Measurements from ENCODE around the gene SOAT1. TPM values are rescaled to one million over a fixed set of nuclear protein-coding genes. Genes with fewer than 3 reads are reported as not detected.

SOAT1 gene
- total and polyA plus RNA-seq, 2 donors (not counting 1 experiment from before 2014, with no cell fraction given) = 3.1 to 25.1 TPM

- H4K20me1 ChIP-seq (ENCODE audit: control insufficient read depth, insufficient read depth, low read length, poor library complexity, severe bottlenecking) = no peaks in the 10 kb centered on the region
Measured at GRCh38 chr1:179376223-179376622, 82.6 kb downstream of the SOAT1 start.

GRCh38 chr1:179380299-179380698 lies 86.7 kb downstream of the SOAT1 start:
- Histone ChIP-seq H3K36me3 (replicated peaks in 1 of 2; ENCODE audit: control extremely low read depth in 1 of 2, control insufficient read depth in 1 of 2, extremely low read depth in 1 of 2, insufficient read depth in 2 of 2, low read length in 1 of 2) (no peaks in the 10 kb centered on the region), H3K9ac (ENCODE audit: low read length) (no peak overlapping the region), H3K4me3 (ENCODE audit: control extremely low read depth in 1 of 5, extremely low read depth in 1 of 5, insufficient read depth in 1 of 5, low read depth in 2 of 5, low read length in 4 of 5) (no peak overlapping the region), H3K79me2 (ENCODE audit: control insufficient read depth, insufficient read depth, low read length) (no peaks in the 10 kb centered on the region), H3K4me2 (replicated peaks; ENCODE audit: low read depth, low read length, poor library complexity, severe bottlenecking) (no peak overlapping the region), H3K9me3 (ENCODE audit: control extremely low read depth in 1 of 3, control insufficient read depth in 2 of 3, insufficient read depth in 1 of 3, low read length in 2 of 3) (no peaks in the 10 kb centered on the region), H3K27ac (ENCODE audit: low read length in 2 of 2) (no peak overlapping the region), H3K27me3 (replicated peaks in 1 of 4; ENCODE audit: control extremely low read depth in 1 of 4, control insufficient read depth in 3 of 4, insufficient read depth in 4 of 4, low read length in 3 of 4) (no peaks in the 10 kb centered on the region), H4K20me1 (ENCODE audit: control insufficient read depth, insufficient read depth, low read length, poor library complexity, severe bottlenecking) (no peaks in the 10 kb centered on the region), H2AFZ (ENCODE audit: insufficient read depth, low read depth, low read length, poor library complexity, severe bottlenecking) (no peak overlapping the region), H3K4me1 (ENCODE audit: control insufficient read depth in 2 of 2, insufficient read depth in 2 of 2, low read length in 2 of 2) (no peaks in the 10 kb centered on the region)
- Mint-ChIP-seq H3K27me3 (no peaks in the 10 kb centered on the region), H3K27ac (no peak overlapping the region), H3K4me3 (no peak overlapping the region), H3K4me1 (no peaks in the 10 kb centered on the region), H3K9me3 (ENCODE audit: insufficient read depth) (no peaks in the 10 kb centered on the region)
- intact Hi-C loops (cut with micrococcal nuclease) = no loop called here
- ChIA-PET CTCF (no interaction called here), POLR2A (no interaction called here)
- ATAC-seq (ENCODE audit: low read depth) = no peak
- no peak for DNase-seq
- TF ChIP-seq EZH2 (IDR thresholded peaks at IDR 0.05; ENCODE audit: borderline replicate concordance, insufficient read depth, low read depth, low read length, poor library complexity, severe bottlenecking) (no peak), CTCF (IDR thresholded peaks at IDR 0.05) (no peak)

More at GRCh38 chr1:179376223-179376622, 82.6 kb downstream of the SOAT1 start:
- Histone ChIP-seq H3K4me3 (ENCODE audit: control extremely low read depth in 1 of 5, extremely low read depth in 1 of 5, insufficient read depth in 1 of 5, low read depth in 2 of 5, low read length in 4 of 5) (no peak overlapping the region), H3K79me2 (ENCODE audit: control insufficient read depth, insufficient read depth, low read length) (no peaks in the 10 kb centered on the region), H2AFZ (ENCODE audit: insufficient read depth, low read depth, low read length, poor library complexity, severe bottlenecking) (no peak overlapping the region), H3K9ac (ENCODE audit: low read length) (no peak overlapping the region), H3K4me1 (ENCODE audit: control insufficient read depth in 2 of 2, insufficient read depth in 2 of 2, low read length in 2 of 2) (no peaks in the 10 kb centered on the region), H3K9me3 (ENCODE audit: control extremely low read depth in 1 of 3, control insufficient read depth in 2 of 3, insufficient read depth in 1 of 3, low read length in 2 of 3) (no peaks in the 10 kb centered on the region), H3K36me3 (replicated peaks in 1 of 2; ENCODE audit: control extremely low read depth in 1 of 2, control insufficient read depth in 1 of 2, extremely low read depth in 1 of 2, insufficient read depth in 2 of 2, low read length in 1 of 2) (no peaks in the 10 kb centered on the region), H3K4me2 (replicated peaks; ENCODE audit: low read depth, low read length, poor library complexity, severe bottlenecking) (no peak overlapping the region), H3K27ac (ENCODE audit: low read length in 2 of 2) (no peak overlapping the region), H3K27me3 (replicated peaks in 1 of 4; ENCODE audit: control extremely low read depth in 1 of 4, control insufficient read depth in 3 of 4, insufficient read depth in 4 of 4, low read length in 3 of 4) (no peaks in the 10 kb centered on the region)
- H3K4me1 Mint-ChIP-seq = no peaks in the 10 kb centered on the region
- H3K4me3 Mint-ChIP-seq = no peak overlapping the region
- no peaks in the 10 kb centered on the region for H3K27me3 Mint-ChIP-seq
- DNase-seq (no peak), ATAC-seq (ENCODE audit: low read depth) (no peak)
- no peak overlapping the region for H3K27ac Mint-ChIP-seq
- TF ChIP-seq EZH2 (IDR thresholded peaks at IDR 0.05; ENCODE audit: borderline replicate concordance, insufficient read depth, low read depth, low read length, poor library complexity, severe bottlenecking) = no peak
- no peak for TF ChIP-seq CTCF (IDR thresholded peaks at IDR 0.05)
- H3K9me3 Mint-ChIP-seq (ENCODE audit: insufficient read depth) = no peaks in the 10 kb centered on the region
- WGBS (ENCODE audit: insufficient coverage) = 100% methylated on average over 2 of the region's 6 CpGs
- intact Hi-C loops (cut with micrococcal nuclease) = no loop called here
- ChIA-PET CTCF (no interaction called here), POLR2A (no interaction called here)

Measured in B cell (primary cell).